ENCODE data around the gene CCDC171. TPM values are rescaled to one million over a fixed set of nuclear protein-coding genes. Genes with fewer than 3 reads are reported as not detected.

Gene CCDC171
- total and polyA plus RNA-seq, 2 experiments from 2014 or later, result 4.4 to 5.1 TPM

DNA sequence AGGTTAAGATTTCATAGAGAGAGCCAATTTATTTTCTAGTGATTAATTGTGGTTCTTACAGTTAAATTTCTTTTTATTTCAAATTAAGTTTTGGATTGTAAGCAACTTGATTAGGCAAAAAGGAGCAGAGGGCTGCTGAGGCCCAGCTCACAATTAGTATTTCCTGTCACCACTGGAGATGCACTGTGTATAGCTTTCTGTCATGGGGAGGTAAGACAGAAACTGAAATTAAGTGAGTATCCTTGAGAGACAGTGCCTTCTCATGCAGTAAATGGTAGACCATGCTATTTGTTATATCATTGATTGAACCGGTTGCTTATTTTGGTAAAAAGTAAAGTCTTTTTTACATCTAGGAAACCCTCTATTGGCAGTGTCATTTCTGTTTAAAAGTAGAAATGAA, 190.7 kb downstream of the CCDC171 start:
- H2AFZ ChIP-seq, result no peak overlapping the region
- H3K4me1 ChIP-seq (ENCODE audit: insufficient read depth), result no peaks in the 10 kb centered on the region
- no peaks in the 10 kb centered on the region for H4K20me1 ChIP-seq (replicated peaks; ENCODE audit: insufficient read depth)
- ATAC-seq, result no peak
- no peaks in the 10 kb centered on the region for H3K9me2 ChIP-seq (ENCODE audit: insufficient read depth)
- Mint-ChIP-seq H3K4me1 (peaks cover 3% of the 10 kb centered on the region; the same call in 2 of the 3 replicates), H3K27me3 (ENCODE audit: insufficient read depth, low read depth, poor library complexity) (no peaks in the 10 kb centered on the region), H3K9me3 (no peaks in the 10 kb centered on the region), H3K4me3 (no peak overlapping the region), H3K27ac (no peak overlapping the region), H3K36me3 (ENCODE audit: low read depth) (peaks cover 6% of the 10 kb centered on the region)
- TF ChIP-seq, protein P1, sequence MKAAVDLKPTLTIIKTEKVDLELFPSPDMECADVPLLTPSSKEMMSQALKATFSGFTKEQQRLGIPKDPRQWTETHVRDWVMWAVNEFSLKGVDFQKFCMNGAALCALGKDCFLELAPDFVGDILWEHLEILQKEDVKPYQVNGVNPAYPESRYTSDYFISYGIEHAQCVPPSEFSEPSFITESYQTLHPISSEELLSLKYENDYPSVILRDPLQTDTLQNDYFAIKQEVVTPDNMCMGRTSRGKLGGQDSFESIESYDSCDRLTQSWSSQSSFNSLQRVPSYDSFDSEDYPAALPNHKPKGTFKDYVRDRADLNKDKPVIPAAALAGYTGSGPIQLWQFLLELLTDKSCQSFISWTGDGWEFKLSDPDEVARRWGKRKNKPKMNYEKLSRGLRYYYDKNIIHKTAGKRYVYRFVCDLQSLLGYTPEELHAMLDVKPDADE (IDR thresholded peaks at IDR 0.05), result no peak
- TF ChIP-seq NANOG (IDR thresholded peaks at IDR 0.05; ENCODE audit: borderline replicate concordance), result no peak
- no peak for TF ChIP-seq EZH2 (IDR thresholded peaks at IDR 0.05; ENCODE audit: low read depth, unreplicated experiment)
- no peak for TF ChIP-seq EZH2phosphoT487 (IDR thresholded peaks at IDR 0.05; ENCODE audit: unreplicated experiment)
- TF ChIP-seq JUNB (IDR thresholded peaks at IDR 0.05; ENCODE audit: unreplicated experiment), result no peak
- TF ChIP-seq POLR2AphosphoS5 (IDR thresholded peaks at IDR 0.05; ENCODE audit: low read depth), result no peak
- TF ChIP-seq STAT1 (IDR thresholded peaks at IDR 0.05; ENCODE audit: unreplicated experiment), result no peak
- TF ChIP-seq, protein P2, sequence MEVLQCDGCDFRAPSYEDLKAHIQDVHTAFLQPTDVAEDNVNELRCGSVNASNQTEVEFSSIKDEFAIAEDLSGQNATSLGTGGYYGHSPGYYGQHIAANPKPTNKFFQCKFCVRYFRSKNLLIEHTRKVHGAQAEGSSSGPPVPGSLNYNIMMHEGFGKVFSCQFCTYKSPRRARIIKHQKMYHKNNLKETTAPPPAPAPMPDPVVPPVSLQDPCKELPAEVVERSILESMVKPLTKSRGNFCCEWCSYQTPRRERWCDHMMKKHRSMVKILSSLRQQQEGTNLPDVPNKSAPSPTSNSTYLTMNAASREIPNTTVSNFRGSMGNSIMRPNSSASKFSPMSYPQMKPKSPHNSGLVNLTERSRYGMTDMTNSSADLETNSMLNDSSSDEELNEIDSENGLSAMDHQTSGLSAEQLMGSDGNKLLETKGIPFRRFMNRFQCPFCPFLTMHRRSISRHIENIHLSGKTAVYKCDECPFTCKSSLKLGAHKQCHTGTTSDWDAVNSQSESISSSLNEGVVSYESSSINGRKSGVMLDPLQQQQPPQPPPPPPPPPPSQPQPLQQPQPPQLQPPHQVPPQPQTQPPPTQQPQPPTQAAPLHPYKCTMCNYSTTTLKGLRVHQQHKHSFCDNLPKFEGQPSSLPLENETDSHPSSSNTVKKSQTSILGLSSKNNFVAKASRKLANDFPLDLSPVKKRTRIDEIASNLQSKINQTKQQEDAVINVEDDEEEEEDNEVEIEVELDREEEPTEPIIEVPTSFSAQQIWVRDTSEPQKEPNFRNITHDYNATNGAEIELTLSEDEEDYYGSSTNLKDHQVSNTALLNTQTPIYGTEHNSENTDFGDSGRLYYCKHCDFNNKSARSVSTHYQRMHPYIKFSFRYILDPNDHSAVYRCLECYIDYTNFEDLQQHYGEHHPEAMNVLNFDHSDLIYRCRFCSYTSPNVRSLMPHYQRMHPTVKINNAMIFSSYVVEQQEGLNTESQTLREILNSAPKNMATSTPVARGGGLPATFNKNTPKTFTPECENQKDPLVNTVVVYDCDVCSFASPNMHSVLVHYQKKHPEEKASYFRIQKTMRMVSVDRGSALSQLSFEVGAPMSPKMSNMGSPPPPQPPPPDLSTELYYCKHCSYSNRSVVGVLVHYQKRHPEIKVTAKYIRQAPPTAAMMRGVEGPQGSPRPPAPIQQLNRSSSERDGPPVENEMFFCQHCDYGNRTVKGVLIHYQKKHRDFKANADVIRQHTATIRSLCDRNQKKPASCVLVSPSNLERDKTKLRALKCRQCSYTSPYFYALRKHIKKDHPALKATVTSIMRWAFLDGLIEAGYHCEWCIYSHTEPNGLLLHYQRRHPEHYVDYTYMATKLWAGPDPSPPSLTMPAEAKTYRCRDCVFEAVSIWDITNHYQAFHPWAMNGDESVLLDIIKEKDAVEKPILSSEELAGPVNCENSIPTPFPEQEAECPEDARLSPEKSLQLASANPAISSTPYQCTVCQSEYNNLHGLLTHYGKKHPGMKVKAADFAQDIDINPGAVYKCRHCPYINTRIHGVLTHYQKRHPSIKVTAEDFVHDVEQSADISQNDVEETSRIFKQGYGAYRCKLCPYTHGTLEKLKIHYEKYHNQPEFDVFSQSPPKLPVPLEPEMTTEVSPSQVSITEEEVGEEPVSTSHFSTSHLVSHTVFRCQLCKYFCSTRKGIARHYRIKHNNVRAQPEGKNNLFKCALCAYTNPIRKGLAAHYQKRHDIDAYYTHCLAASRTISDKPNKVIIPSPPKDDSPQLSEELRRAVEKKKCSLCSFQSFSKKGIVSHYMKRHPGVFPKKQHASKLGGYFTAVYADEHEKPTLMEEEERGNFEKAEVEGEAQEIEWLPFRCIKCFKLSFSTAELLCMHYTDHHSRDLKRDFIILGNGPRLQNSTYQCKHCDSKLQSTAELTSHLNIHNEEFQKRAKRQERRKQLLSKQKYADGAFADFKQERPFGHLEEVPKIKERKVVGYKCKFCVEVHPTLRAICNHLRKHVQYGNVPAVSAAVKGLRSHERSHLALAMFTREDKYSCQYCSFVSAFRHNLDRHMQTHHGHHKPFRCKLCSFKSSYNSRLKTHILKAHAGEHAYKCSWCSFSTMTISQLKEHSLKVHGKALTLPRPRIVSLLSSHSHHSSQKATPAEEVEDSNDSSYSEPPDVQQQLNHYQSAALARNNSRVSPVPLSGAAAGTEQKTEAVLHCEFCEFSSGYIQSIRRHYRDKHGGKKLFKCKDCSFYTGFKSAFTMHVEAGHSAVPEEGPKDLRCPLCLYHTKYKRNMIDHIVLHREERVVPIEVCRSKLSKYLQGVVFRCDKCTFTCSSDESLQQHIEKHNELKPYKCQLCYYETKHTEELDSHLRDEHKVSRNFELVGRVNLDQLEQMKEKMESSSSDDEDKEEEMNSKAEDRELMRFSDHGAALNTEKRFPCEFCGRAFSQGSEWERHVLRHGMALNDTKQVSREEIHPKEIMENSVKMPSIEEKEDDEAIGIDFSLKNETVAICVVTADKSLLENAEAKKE (CRISPR knock-in tag; IDR thresholded peaks at IDR 0.05), result no peak
- TF ChIP-seq ZNF114 (CRISPR knock-in tag; IDR thresholded peaks at IDR 0.05), result no peak
- no peak for TF ChIP-seq ZNF331 (CRISPR knock-in tag; IDR thresholded peaks at IDR 0.05; ENCODE audit: low read depth)
- TF ChIP-seq, protein P3, sequence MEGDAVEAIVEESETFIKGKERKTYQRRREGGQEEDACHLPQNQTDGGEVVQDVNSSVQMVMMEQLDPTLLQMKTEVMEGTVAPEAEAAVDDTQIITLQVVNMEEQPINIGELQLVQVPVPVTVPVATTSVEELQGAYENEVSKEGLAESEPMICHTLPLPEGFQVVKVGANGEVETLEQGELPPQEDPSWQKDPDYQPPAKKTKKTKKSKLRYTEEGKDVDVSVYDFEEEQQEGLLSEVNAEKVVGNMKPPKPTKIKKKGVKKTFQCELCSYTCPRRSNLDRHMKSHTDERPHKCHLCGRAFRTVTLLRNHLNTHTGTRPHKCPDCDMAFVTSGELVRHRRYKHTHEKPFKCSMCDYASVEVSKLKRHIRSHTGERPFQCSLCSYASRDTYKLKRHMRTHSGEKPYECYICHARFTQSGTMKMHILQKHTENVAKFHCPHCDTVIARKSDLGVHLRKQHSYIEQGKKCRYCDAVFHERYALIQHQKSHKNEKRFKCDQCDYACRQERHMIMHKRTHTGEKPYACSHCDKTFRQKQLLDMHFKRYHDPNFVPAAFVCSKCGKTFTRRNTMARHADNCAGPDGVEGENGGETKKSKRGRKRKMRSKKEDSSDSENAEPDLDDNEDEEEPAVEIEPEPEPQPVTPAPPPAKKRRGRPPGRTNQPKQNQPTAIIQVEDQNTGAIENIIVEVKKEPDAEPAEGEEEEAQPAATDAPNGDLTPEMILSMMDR (conservative IDR thresholded peaks at IDR 0.05; ENCODE audit: low read depth in 2 of 2), result no peak
- H3K27me3 ChIP-seq (ENCODE audit: insufficient read depth), result no peaks in the 10 kb centered on the region
- no peaks in the 10 kb centered on the region for H3F3A ChIP-seq (replicated peaks; ENCODE audit: low read depth)
- H3K4me2 ChIP-seq, result no peak overlapping the region
- no peak overlapping the region for H3K4me3 ChIP-seq
- H3K27ac ChIP-seq (ENCODE audit: low read depth), result no peak overlapping the region
- DNase-seq (ENCODE audit: low spot score), result no peak
- H3K79me2 ChIP-seq (replicated peaks; ENCODE audit: insufficient read depth), result no peaks in the 10 kb centered on the region
- no peaks in the 10 kb centered on the region for H3K36me3 ChIP-seq (ENCODE audit: insufficient read depth)

Data from GM23338 (cell line).